SK-N-MC (cell line): ENCODE results near the gene RTL5.

ENCODE experiments used
- EZH2 ChIP-seq: fragments of 200-600 bp; sonication (generic); IDR thresholded peaks from one replicate; pipeline ENCODE4 v1.6.1; 2017; ENCODE audit warnings: antibody characterized with exemption
- FOXP2 ChIP-seq: optimal IDR thresholded peaks from 2 replicates; pipeline ENCODE3; 2011; ENCODE audit warnings: mild to moderate bottlenecking, moderate library complexity; ENCODE audit not compliant: insufficient read depth; ENCODE audit errors: extremely low read length, control extremely low read depth
- POLR2AphosphoS5 ChIP-seq: IDR thresholded peaks from 2 replicates; pipeline ENCODE4 v1.6.1; 2012; ENCODE audit warnings: mild to moderate bottlenecking, low read depth, low read length, borderline replicate concordance

GRCh38 chrX:72086995-72087394 is 44.7 kb downstream of the RTL5 start:
- TF ChIP-seq EZH2 = no peak
- TF ChIP-seq POLR2AphosphoS5 = no peak
- no peak for TF ChIP-seq FOXP2
